Natural killer cell (primary cell): ENCODE data around the gene BMPR1A. TPM values are rescaled to one million over a fixed set of nuclear protein-coding genes. Genes with fewer than 3 reads are reported as not detected.

Source experiments
- ATAC-seq, 3 donors: fragments of 150-1000 bp in 2 of 3; fragments of 200-7000 bp in 1 of 3; cut with Tn5 transposase; 1 replicate in 1 of 3; 2 replicates in 2 of 3; pipeline ENCODE4 v1.10.0; 2021; ENCODE audit warnings: mild to moderate bottlenecking in 2 of 3, moderate library complexity in 2 of 3
- DNase-seq, 2 donors: peaks; one replicate each; pipeline versions ENCODE4 v3.0.0 to v3.0.0-alpha.2; 2013 to 2021; ENCODE audit warnings: mixed read lengths in 1 of 2
- H3K27ac ChIP-seq: one replicate; pipeline ENCODE4 v1.5.1; 2013; ENCODE audit warnings: mild to moderate bottlenecking, low read length
- H3K27me3 ChIP-seq: one replicate; pipeline ENCODE4 v1.6.1; 2013; ENCODE audit warnings: low read length; ENCODE audit not compliant: control insufficient read depth, insufficient read depth
- H3K36me3 ChIP-seq: one replicate; pipeline ENCODE4 v1.6.1; 2013; ENCODE audit warnings: low read length; ENCODE audit not compliant: control insufficient read depth, insufficient read depth
- H3K4me1 ChIP-seq: one replicate; pipeline ENCODE4 v1.6.1; 2013; ENCODE audit warnings: low read length; ENCODE audit not compliant: control insufficient read depth, insufficient read depth
- H3K4me3 ChIP-seq: one replicate; pipeline ENCODE4 v1.5.1; 2013; ENCODE audit warnings: low read length
- H3K9me3 ChIP-seq: one replicate; pipeline ENCODE4 v1.6.1; 2013; ENCODE audit warnings: low read length; ENCODE audit not compliant: control insufficient read depth, insufficient read depth
- H3K27ac Mint-ChIP-seq, 2 donors: one replicate each; pipeline ENCODE4 v1.8.0; 2022; ENCODE audit warnings: mild to moderate bottlenecking in 2 of 2, mixed read lengths in 2 of 2, moderate library complexity in 1 of 2
- H3K27me3 Mint-ChIP-seq, 2 donors: one replicate each; pipeline ENCODE4 v1.8.0; 2022; ENCODE audit warnings: low read depth in 2 of 2, mixed read lengths in 2 of 2
- H3K36me3 Mint-ChIP-seq: one replicate; pipeline ENCODE4 v1.8.0; 2022; ENCODE audit warnings: mixed read lengths
- H3K4me1 Mint-ChIP-seq, 2 donors: one replicate each; pipeline ENCODE4 v1.8.0; 2022; ENCODE audit warnings: mixed read lengths in 2 of 2
- H3K4me3 Mint-ChIP-seq: one replicate; pipeline ENCODE4 v1.8.0; 2022; ENCODE audit warnings: mild to moderate bottlenecking, moderate library complexity, mixed read lengths
- H3K9me3 Mint-ChIP-seq, 2 donors: one replicate each; pipeline ENCODE4 v1.8.0; 2022; ENCODE audit warnings: mixed read lengths in 2 of 2
- CTCF ChIP-seq: fragments of 200-600 bp; IDR thresholded peaks from one replicate; pipeline ENCODE4 v1.8.0; 2022; ENCODE audit warnings: antibody characterized with exemption
- WGBS: methylation state at CpG from one replicate; pipeline ENCODE4 v1.1.7; 2013; ENCODE audit warnings: missing lambda C conversion rate; ENCODE audit not compliant: insufficient coverage; 5-methylcytosine and 5-hydroxymethylcytosine counted together
- intact Hi-C: fragments of 100-400 bp; cut with micrococcal nuclease; formaldehyde crosslinking; loops from one replicate; pipeline ENCODE4 v1.14.2; 2022
- total RNA-seq, 4 donors: library from RNA; stranded (reverse); fragments of 120-200 nt in 1 of 4; gene quantifications; one replicate each; pipeline versions ENCODE4 v1.2.3 to v1.2.4, GENCODE V29; 2013 to 2022

The BMPR1A gene
- total RNA-seq, 3 donors from 2014 or later (not counting 1 experiment from before 2014, with no cell fraction given), result 5.5 to 8.1 (median 7.7) TPM

- H3K27ac ChIP-seq, result no peak overlapping the region
- no peak for TF ChIP-seq CTCF
- H3K27me3 Mint-ChIP-seq, result no peaks in the 10 kb centered on the region
- no peaks in the 10 kb centered on the region for H3K9me3 ChIP-seq
- 92% methylated on average over 2 of the region's 2 CpGs for WGBS
- intact Hi-C loops, result no loop called here
- H3K4me3 Mint-ChIP-seq, result no peak overlapping the region
- H3K4me1 ChIP-seq, result peaks cover 38% of the 10 kb centered on the region
- DNase-seq (no peak), ATAC-seq (no peak)
- no peaks in the 10 kb centered on the region for H3K36me3 ChIP-seq
- H3K27me3 ChIP-seq, result no peaks in the 10 kb centered on the region
- H3K9me3 Mint-ChIP-seq, result no peaks in the 10 kb centered on the region
- no peak overlapping the region for H3K4me3 ChIP-seq
- no peaks in the 10 kb centered on the region for H3K36me3 Mint-ChIP-seq
- peaks cover 10 to 22% of the 10 kb centered on the region in 2 donors for H3K4me1 Mint-ChIP-seq
- H3K27ac Mint-ChIP-seq, result no peak overlapping the region
Observed at GRCh38 chr10:86964847-86965190, 208.4 kb downstream of the BMPR1A start.

GRCh38 chr10:86965986-86966654 is 209.7 kb downstream of the BMPR1A start:
- no peak for ATAC-seq
- Histone ChIP-seq H3K4me1 (peaks cover 50% of the 10 kb centered on the region), H3K4me3 (no peak overlapping the region)

DNA sequence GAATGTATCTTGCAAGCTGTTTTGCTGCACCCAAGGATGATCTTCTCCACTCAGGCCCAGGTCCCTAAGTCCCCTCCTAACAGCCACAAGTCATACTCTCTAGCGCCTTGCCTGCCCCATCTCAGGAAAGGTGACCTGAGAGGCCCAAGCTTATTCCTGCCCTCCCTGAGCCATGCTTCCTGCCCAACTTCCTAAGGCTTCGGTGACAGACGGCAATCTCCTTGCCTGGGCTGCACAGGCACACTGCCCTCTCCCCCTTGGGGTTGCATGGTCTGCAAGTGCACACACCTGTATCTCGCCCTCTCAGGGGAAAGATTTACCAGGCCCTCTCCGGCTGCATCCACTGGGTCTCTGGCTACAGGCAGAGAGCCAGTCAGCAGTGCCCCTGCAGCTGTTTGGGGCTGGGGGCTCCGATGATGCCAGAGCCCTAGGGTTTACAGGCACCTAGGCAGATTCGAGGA is 211.1 kb downstream of the BMPR1A start:
- H3K4me1 ChIP-seq, result peaks cover 56% of the 10 kb centered on the region
- Mint-ChIP-seq H3K27ac (no peak overlapping the region), H3K4me1 (peaks cover 10 to 39% of the 10 kb centered on the region in 2 donors), H3K9me3 (no peaks in the 10 kb centered on the region), H3K36me3 (no peaks in the 10 kb centered on the region), H3K27me3 (peaks cover 0 to 4% of the 10 kb centered on the region in 2 donors), H3K4me3 (no peak overlapping the region)
- H3K4me3 ChIP-seq, result no peak overlapping the region
- no peak for DNase-seq
- ATAC-seq, result no peak
- H3K36me3 ChIP-seq, result no peaks in the 10 kb centered on the region
- H3K9me3 ChIP-seq, result no peaks in the 10 kb centered on the region
- 89% methylated on average over 7 of the region's 7 CpGs for WGBS
- TF ChIP-seq CTCF, result no peak
- intact Hi-C loops, result no loop called here
- H3K27ac ChIP-seq, result no peak overlapping the region
- H3K27me3 ChIP-seq, result no peaks in the 10 kb centered on the region

More at GRCh38 chr10:86965986-86966654, 209.7 kb downstream of the BMPR1A start:
- Histone ChIP-seq H3K27me3 (no peaks in the 10 kb centered on the region), H3K36me3 (no peaks in the 10 kb centered on the region), H3K9me3 (no peaks in the 10 kb centered on the region), H3K27ac (no peak overlapping the region)
- Mint-ChIP-seq H3K9me3 (no peaks in the 10 kb centered on the region), H3K4me1 (peaks cover 10 to 29% of the 10 kb centered on the region in 2 donors), H3K27me3 (no peaks in the 10 kb centered on the region), H3K36me3 (no peaks in the 10 kb centered on the region), H3K4me3 (peak overlapping the region; percentile 49), H3K27ac (peak overlapping the region in 1 of 2 donors; percentile 53)
- WGBS, result 42% methylated on average over 9 of the region's 11 CpGs
- no peak for DNase-seq
- TF ChIP-seq CTCF, result no peak
- intact Hi-C loops, result loop anchor here (1.0 kb wide), 1 partner anchor 27 kb away; no protein-coding TSS in a partner anchor
